HG02970 (cell line): ENCODE results near the gene MTHFD1L.

Experiments used
- ATAC-seq: cut with Tn5 transposase; IDR thresholded peaks from one replicate; pipeline ENCODE4 v1.9.1; 2021; ENCODE audit warnings: mild to moderate bottlenecking, moderate library complexity, moderate number of reproducible peaks; ENCODE audit not compliant: unreplicated experiment, low FRiP score

Gene MTHFD1L

DNA sequence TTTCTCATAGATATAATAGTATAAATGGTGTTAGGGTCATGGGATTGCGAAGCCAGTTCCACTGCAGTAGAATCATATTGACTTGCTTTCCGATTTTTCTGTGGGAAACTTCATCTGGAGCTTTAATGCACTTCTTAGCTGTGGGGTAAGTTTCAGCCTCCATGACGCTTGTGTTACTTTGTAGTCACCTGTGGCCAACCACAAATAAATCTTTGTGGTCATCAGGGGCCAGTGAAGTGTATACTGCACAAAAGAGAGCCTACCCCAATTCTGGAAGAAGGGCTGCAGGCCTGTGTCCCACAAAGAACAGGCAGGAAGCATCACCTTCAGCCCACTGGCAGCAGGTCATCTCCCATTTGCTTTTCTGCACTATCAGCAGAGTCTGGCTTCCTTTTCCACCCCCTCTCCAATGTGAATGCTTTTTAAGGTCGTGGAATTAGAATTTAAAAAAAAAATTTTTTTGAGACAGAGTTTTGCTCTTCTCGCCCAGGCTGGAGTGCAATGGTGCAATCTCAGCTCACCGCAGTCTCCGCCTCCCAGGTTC, 32.0 kb downstream of the MTHFD1L start:
- no peak for ATAC-seq

DNA sequence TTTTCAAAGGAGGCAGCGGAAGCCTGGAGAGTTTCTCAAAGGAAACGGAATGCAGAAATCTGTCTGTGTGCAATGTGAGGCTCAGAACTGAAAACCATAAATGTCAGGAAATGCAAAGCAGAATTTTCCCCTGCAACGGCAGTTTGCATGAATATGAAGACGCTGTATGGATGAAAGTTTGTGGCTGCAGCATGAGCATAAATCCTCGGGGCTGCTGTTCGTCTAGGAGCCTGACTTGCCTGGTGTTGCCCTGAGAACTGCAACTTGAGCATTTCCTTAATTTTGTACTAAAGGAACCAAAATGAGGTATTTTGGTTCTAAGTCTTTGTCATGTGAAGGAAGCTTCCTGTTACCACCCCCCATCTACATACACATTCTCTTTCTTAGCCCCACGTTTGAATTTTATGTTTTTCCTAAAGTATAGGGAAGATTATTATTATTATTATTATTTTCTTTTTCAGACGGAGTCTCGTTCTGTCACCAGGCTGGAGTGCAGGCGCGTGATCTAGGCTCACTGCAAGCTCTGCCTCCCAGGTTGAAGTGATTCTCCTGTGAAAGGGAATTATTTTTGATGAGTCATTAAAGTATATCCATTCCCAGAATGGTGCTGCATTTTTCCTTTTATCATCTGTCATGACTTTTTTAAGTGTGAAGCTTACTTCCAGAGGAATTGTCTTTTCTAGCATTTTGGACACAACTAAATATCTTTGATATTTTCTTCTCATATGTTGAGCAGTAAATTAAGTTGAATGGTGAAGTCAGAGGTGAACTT, 33.1 kb downstream of the MTHFD1L start:
- ATAC-seq, result no peak

DNA sequence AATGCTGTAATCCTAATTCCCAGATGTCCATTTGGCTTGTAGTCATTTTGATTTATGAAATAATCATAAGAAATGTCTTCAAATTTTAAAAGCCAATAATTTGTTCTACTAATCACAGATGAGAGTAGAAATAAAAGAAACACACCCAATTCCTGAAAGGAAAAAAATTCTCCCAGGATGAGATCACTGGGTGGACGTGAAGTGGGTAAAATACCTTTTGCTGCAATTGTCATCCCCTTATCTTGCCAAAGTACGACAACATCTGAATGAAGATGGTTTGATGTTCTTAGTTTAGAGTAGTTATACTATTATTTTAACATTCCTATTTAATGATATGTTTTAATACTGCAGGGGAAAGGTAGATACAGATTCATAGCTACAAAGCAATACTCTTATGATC, 33.7 kb downstream of the MTHFD1L start:
- no peak for ATAC-seq

DNA sequence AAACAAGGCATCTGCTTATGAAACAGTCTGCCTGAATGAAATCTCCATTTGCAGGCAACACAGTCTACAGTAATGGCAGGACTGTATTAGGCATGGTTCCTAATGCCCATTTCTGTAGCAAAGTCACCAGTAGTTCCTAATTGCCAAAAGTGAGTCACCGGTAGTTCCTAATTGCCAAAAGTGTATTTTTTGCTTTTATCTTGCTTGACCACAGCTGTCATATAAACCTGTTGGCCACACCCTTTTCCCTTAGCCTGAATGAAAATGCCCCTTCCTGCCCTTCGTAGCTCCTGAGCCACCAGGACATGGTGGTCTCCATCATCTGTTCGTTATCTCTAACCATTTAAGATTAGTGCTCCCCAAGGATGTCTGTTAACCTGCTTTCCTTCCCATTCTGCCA, 34.5 kb downstream of the MTHFD1L start:
- ATAC-seq, result no peak

DNA sequence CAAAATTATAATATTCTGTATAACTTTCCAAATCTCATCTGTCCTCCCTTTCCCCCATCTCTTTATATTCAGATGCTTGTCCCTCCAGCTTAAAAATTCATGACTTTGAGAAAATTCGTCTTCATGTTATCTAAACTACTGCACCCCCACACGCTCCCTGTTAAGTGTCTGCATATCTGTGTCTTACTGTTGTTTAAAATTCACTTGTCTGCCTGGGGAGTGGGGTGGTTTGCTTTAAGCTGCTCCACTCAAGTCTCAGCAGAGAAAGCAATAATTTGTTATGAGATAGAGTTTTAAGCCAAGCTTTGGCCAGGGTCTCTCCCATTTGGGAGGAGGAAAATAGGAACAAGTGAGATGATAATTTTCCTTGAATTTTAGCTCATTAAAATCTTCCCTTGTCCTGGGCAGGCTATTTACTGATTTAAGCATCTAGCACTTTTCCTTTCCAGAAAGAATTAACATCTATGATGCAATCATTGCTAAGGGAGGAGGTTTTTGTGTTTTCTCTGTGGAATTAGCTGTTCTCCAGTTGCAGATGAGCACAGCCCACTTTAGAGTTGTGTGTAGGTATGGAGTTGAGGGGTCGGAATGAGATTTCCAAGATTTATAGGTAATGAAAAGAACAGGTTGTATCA, 36.8 kb downstream of the MTHFD1L start:
- no peak for ATAC-seq

DNA sequence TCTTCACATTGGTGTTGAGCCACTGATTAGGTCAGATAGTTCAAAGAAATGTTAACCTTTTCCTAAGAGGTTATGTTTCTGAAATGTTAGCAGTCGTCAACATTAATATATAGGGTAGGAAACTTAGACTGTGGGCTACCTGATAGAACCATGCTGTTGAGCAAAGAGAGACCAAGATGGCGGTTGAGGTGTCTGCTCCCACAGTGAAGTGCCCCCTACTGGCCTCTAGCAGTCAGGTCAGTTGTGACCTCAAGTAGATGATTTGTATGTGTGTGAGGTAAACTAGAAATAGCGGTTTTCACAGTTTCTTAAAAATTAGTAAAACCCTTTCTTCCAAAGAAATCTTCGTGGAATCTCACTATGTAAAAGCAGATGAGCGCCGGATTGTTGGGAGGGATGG, 40.3 kb downstream of the MTHFD1L start:
- no peak for ATAC-seq

DNA sequence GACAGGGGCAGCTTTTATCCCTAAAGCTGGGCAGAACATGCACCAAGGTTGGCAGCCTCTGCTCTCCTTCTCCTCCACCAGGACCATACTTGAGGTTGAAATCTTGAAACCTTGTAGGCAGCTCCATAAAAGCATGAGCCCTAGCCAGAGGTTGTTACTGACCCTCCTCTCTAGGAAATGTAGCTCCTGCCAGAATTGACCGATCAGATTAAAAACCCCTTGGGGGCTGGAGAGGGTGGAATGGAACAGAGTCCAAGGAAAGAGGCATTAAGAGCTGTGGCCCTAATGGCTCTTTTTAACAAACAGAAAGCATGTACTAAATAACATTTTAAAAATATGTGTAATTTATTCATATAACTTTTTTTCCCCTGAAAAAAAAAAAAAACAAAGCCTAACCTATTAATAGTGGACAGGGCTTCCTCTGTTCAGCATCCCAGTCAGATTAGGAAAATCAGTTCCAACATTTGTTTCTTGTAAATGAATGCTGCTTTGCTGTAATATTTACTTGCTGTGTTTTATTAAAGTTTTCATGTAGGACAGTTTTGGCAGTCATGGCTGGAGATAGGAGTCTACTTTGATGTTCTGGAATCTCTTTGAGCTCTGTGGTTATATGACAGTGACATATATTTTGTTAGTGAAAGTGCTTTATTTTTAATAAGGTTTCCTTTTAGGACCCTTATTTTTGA, 41.3 kb downstream of the MTHFD1L start:
- no peak for ATAC-seq

DNA sequence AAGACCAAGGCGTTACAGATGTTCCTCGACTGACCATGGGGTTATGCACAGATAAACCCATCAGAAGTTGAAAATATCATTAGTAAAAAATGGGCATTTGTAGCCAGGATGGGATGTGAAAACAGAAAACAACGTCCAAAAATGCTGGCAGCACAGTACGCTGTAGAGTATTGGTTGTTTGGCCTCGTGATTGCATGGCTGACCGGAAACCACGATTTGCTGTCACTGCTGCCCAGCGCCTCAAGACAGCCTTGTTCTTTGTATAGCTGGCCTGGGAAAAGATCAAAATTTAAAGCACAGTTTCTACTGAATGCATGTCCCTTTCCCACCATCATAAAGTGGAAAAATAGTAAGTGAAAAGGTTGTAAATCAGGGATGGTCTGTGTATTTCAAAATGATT, 41.9 kb downstream of the MTHFD1L start:
- no peak for ATAC-seq

DNA sequence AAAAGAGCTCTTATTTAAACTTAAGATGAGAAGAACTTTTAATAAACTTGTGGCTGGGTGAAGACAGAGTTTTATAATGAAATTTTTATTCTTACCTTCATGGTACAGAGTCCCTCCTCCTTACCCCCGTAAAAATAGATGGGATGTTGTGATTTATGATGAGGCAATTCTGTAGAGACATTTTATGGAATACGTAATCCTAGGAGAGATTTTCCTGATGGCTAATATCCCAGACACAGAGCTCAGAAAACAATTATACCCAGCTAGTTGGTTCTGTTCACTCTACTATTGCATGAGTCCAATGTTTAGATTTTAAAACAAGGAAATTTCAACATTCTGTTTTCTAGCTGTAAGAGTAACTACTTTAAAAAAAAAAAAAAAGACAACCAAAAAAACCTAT, 43.4 kb downstream of the MTHFD1L start:
- no peak for ATAC-seq

DNA sequence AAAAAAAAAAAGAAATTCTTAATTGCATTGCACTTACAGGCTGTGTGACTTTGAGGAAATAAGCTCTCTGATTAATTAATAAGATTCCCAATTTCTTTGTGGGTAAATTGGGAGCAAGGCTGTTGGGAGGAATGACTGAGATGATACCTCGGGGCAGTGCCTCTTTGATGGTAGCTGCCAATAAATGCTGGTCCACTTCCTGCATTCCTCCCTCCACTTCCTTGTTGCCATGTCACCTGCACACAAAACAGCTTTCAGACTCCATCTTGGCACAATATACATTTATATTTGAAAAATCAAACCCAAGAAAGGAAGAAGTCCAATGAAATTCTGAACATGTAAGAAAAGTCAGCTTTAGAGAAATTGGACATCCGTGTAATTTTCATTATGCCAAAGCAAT, 45.1 kb downstream of the MTHFD1L start:
- no peak for ATAC-seq

DNA sequence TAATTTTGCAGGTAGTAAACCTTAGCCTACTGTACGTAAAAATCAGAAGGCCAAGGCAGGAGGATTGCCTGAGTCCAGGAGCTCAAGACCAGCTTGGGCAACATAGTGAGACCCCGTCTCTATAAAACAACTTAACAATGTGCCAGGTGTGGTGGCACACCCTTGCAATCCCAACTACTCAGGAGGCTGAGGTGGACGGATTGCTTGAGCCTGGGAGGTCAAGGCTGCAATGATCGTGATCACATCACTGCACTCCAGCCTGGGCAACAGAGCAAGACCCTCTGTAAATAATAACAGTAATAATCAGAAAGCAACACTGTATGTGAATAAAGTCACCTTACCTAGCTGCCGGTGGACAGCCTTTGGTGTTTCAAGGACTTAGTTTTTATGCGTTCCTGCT, 48.9 kb downstream of the MTHFD1L start:
- no peak for ATAC-seq

DNA sequence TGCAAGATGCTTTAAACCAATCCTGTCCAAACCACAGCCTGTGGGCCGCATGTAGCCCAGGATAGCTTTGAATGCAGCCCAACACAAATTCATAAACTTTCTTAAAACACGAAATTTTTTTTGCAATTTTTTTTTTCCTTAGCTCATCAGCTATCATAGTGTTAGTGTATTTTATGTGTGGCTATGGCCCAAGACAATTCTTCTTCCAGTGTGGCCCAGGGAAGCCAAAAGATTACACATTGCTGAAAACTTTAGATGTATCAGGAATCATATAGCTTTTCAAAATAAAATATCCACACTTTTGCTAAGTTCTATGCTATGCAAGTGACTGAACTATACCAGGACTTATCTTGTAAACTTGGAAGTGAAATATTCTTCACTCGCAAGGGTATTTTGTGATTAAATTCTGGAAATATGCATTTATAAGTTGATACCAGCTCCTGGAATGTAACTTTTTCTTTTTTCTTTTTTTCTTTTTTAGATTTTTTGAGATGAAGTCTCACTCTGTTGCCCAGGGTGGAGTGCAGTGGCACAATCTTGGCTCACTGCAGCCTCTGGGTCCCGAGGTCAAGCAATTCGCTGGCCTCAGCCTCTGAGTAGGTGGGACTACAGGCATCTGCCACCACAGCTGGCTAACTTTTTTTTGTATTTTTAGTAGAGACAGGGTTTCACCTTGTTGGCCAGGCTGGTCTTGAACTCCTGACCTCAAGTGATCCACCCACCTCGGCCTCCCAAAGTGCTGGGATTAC, 49.8 kb downstream of the MTHFD1L start:
- ATAC-seq, result no peak

DNA sequence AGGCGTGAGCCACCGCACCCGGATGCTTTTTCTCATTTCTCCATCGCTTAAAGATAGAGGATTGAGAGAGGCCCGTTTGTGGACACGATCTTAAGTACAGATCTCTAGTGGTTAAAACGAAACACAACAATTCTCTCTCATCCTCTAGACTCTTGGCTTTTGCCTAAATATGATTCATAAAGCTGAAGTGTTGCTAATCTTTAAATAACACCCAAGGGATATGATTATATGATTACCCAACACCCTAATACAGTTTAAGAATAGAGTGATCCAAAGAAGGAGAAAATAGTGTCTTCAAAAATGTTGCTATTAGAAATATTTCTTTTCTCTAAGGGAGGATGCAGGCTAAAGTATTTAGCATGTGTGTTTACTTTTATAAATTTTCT, 50.4 kb downstream of the MTHFD1L start:
- ATAC-seq, result no peak

DNA sequence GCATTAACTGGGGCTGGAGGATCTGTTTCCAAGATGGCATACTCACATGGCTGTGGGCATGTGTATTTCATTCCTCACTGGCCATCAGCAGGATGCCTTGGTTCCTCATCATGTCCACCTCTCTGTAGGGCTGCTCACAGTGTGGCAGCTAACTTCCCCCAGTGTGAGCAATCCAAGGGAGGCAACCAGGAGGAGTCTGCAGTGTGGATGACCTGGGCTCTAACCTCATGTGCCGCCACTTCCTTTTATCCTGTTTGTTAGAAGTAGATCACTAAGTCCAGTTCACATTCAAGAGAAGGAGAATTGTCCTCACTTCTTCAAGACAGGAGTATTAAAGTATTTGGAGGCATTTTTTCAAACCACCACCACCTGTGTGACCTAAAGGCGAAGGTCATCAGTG, 54.4 kb downstream of the MTHFD1L start:
- no peak for ATAC-seq

DNA sequence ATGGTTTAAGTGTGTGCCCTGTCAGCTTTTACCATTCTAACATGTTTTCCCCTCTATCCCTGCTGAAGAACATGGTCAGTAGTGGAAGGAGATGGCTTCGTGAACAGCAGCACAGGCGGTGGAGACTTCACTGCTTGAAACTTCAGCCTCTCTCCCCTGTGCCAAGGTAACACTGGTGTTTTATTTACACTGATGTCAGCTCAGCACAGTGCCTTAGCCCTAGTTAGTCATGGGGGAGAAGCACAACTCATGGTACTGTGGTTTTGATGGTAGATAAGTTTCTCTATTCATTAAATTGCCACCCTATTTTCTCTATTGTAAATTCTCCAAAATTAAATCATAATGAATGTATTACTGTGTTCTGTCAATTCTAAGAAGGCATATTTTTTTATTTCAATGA, 56.6 kb downstream of the MTHFD1L start:
- ATAC-seq, result no peak

DNA sequence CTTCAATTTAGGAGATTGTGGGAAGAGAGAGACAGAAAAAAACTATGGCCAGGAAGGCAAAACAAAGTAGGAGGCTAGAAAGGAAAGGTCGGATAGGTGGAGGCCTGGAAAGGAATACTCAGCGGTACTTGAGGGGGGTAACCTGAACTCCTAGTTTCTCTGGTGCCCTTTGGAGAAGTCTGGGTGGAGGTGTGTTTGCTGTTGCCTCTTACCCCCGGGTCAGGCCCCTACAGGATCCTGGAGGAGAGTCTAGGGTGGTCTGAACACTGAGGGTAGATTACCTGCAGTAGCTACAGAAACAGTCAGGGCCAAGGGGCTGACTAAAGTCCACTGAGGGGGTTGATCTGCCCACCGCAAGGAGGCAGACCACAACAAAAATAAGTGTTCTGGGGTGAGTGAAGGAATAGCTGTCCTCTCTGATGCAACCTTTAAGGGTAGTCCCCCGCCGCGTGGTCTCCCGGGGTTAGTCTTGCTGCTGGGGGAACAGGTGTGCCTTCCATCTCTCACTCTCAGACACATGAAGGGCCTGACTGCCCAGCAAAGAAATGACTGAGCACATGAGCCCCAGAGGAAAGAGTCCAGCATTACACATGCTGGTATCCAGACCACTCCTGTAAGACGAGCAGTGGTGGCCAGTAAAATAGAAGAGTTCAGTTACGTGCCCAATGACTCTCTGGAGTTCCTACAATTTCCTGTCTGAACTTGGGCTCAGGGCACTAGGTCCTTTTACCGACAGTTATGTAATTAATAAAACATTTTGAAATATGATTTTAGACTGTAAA, 59.5 kb downstream of the MTHFD1L start:
- no peak for ATAC-seq

DNA sequence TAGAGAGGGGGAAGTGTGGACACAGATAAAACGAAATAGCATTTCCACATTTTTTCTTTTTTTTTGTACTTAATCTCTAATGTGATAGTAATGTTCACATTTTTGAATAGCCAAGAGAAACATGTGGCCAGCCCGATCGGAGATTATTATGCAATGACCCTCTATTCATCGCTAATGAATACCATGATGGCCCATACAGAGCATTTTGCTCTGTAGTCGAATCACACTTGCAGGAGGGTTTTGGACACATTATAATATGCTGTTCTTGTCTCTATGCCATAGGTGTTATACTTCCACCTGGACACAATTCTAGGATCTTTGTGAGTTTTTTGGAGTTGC, 60.1 kb downstream of the MTHFD1L start:
- no peak for ATAC-seq

DNA sequence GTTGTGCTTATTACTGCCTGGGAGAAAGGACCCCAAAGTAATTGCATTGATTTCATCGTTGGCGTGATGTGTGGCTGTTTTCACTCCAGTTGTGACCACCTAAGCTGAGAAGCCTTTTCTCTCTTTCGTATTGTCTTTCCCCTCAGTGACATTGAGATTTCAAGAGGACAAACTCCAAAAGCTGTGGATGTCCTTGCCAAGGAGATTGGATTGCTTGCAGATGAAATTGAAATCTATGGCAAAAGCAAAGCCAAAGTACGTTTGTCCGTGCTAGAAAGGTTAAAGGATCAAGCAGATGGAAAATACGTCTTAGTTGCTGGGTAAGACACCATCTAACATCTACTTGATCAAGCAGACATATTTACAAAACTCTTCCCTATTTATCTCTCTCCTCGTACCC, 60.5 kb downstream of the MTHFD1L start:
- ATAC-seq, result no peak

DNA sequence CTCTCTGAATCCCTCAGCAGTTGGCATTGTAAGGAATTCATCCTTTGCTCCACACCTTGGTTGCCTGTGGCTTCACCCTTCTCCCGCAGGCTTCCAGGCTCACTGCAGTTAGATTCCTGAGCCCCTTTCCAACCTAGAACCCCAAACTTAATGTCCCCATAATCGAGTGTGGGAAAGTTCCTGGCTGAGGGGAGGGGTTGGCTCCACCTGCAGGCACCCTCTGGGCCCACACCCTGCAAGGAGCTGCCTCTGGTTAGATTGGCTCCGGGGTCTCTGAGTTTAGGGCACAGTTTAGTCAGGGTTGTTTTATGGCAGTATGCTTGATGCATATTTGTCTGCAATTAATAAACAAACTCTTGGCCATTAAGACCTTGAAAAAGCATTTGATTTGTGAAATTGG, 63.4 kb downstream of the MTHFD1L start:
- ATAC-seq, result no peak

DNA sequence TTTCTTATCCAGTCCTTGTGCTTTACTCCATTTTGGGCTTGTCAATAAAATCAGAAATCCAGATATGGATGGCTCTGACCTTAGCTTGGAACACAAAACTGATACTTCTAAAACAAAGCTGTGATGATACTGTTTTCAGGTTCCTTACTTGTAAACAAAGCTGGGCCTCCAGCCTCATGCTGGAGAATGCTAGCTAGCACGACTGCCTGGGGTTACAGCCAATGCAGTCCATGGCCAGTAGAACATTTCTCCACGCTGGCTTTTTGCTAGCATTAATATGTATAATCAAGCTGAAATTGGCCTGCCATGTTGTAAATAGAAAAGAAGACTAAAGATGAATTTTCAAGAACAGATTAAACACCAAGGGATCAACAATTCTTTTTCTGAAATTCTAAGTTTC, 63.9 kb downstream of the MTHFD1L start:
- ATAC-seq, result no peak
